ENCODE results near the gene CCNK. TPM values are rescaled to one million over a fixed set of nuclear protein-coding genes. Genes with fewer than 3 reads are reported as not detected.
A peak's percentile ranks its signal among the peaks of the same experiment; 100 is the strongest.

The CCNK gene
- total RNA-seq, 3 donors from 2014 or later = 95.9 to 107 (median 104) TPM

GRCh38 chr14:99524091-99524661, 43.0 kb downstream of the CCNK start:
- H3K36me3 Mint-ChIP-seq (ENCODE audit: insufficient read depth) = no peaks in the 10 kb centered on the region
- DNase-seq (no peak), ATAC-seq (no peak)
- H3K9me3 Mint-ChIP-seq = no peaks in the 10 kb centered on the region
- no peaks in the 10 kb centered on the region for H3K27me3 Mint-ChIP-seq (ENCODE audit: low read depth)
- H3K4me3 Mint-ChIP-seq = no peak overlapping the region
- peaks cover 18% of the 10 kb centered on the region for H3K4me1 Mint-ChIP-seq (ENCODE audit: low read depth)

GRCh38 chr14:99524804-99525698, 43.8 kb downstream of the CCNK start:
- H3K4me1 Mint-ChIP-seq (ENCODE audit: low read depth) = peaks cover 18% of the 10 kb centered on the region
- DNase-seq = no peak
- H3K4me3 Mint-ChIP-seq = peak overlapping the region; percentile 51
- no peaks in the 10 kb centered on the region for H3K27me3 Mint-ChIP-seq (ENCODE audit: low read depth)
- peak; percentile 42 to 64 for ATAC-seq
- no peaks in the 10 kb centered on the region for H3K9me3 Mint-ChIP-seq
- no peaks in the 10 kb centered on the region for H3K36me3 Mint-ChIP-seq (ENCODE audit: insufficient read depth)

GRCh38 chr14:99525699-99526080, 44.5 kb downstream of the CCNK start:
- H3K4me1 Mint-ChIP-seq (ENCODE audit: low read depth) = peaks cover 18% of the 10 kb centered on the region
- DNase-seq (no peak), ATAC-seq (no peak)
- H3K4me3 Mint-ChIP-seq = no peak overlapping the region
- no peaks in the 10 kb centered on the region for H3K27me3 Mint-ChIP-seq (ENCODE audit: low read depth)
- H3K36me3 Mint-ChIP-seq (ENCODE audit: insufficient read depth) = no peaks in the 10 kb centered on the region
- no peaks in the 10 kb centered on the region for H3K9me3 Mint-ChIP-seq

- no peaks in the 10 kb centered on the region for H3K27me3 Mint-ChIP-seq (ENCODE audit: low read depth)
- H3K9me3 Mint-ChIP-seq = no peaks in the 10 kb centered on the region
- DNase-seq = no peak
- no peak overlapping the region for H3K4me3 Mint-ChIP-seq
- ATAC-seq = no peak
- H3K36me3 Mint-ChIP-seq (ENCODE audit: insufficient read depth) = no peaks in the 10 kb centered on the region
- peaks cover 18% of the 10 kb centered on the region for H3K4me1 Mint-ChIP-seq (ENCODE audit: low read depth)
Observed at GRCh38 chr14:99527026-99527425, 45.8 kb downstream of the CCNK start.

- Mint-ChIP-seq H3K4me3 (no peak overlapping the region), H3K27me3 (ENCODE audit: low read depth) (no peaks in the 10 kb centered on the region), H3K36me3 (ENCODE audit: insufficient read depth) (no peaks in the 10 kb centered on the region)
Observed at GRCh38 chr14:99527427-99528076, 46.3 kb downstream of the CCNK start.

GRCh38 chr14:99529899-99530298, 48.7 kb downstream of the CCNK start:
- no peak overlapping the region for H3K4me3 Mint-ChIP-seq
- no peaks in the 10 kb centered on the region for H3K27me3 Mint-ChIP-seq (ENCODE audit: low read depth)
- no peak for DNase-seq
- no peaks in the 10 kb centered on the region for H3K36me3 Mint-ChIP-seq (ENCODE audit: insufficient read depth)
- H3K9me3 Mint-ChIP-seq = no peaks in the 10 kb centered on the region
- no peak for ATAC-seq
- peaks cover 10% of the 10 kb centered on the region for H3K4me1 Mint-ChIP-seq (ENCODE audit: low read depth)

More at GRCh38 chr14:99527427-99528076, 46.3 kb downstream of the CCNK start:
- Mint-ChIP-seq H3K4me1 (ENCODE audit: low read depth) (peaks cover 18% of the 10 kb centered on the region), H3K9me3 (no peaks in the 10 kb centered on the region)
- ATAC-seq = no peak
- no peak for DNase-seq

- no peak for DNase-seq
- Mint-ChIP-seq H3K27me3 (ENCODE audit: low read depth) (no peaks in the 10 kb centered on the region), H3K36me3 (ENCODE audit: insufficient read depth) (no peaks in the 10 kb centered on the region), H3K9me3 (no peaks in the 10 kb centered on the region), H3K4me1 (ENCODE audit: low read depth) (peaks cover 4% of the 10 kb centered on the region), H3K4me3 (no peak overlapping the region)
- ATAC-seq = no peak
Observed at GRCh38 chr14:99530407-99531155, 49.4 kb downstream of the CCNK start.

GRCh38 chr14:99531251-99532096, 50.3 kb downstream of the CCNK start:
- Mint-ChIP-seq H3K4me1 (ENCODE audit: low read depth) (no peaks in the 10 kb centered on the region), H3K4me3 (no peak overlapping the region), H3K36me3 (ENCODE audit: insufficient read depth) (no peaks in the 10 kb centered on the region), H3K27me3 (ENCODE audit: low read depth) (no peaks in the 10 kb centered on the region), H3K9me3 (no peaks in the 10 kb centered on the region)
- ATAC-seq = no peak
- no peak for DNase-seq

GRCh38 chr14:99532310-99532709, 51.1 kb downstream of the CCNK start:
- no peak for DNase-seq
- H3K9me3 Mint-ChIP-seq = no peaks in the 10 kb centered on the region
- H3K27me3 Mint-ChIP-seq (ENCODE audit: low read depth) = no peaks in the 10 kb centered on the region
- ATAC-seq = no peak
- H3K4me3 Mint-ChIP-seq = no peak overlapping the region
- H3K4me1 Mint-ChIP-seq (ENCODE audit: low read depth) = no peaks in the 10 kb centered on the region
- no peaks in the 10 kb centered on the region for H3K36me3 Mint-ChIP-seq (ENCODE audit: insufficient read depth)

GRCh38 chr14:99534333-99534732, 53.1 kb downstream of the CCNK start:
- DNase-seq = no peak
- Mint-ChIP-seq H3K4me1 (ENCODE audit: low read depth) (no peaks in the 10 kb centered on the region), H3K9me3 (no peaks in the 10 kb centered on the region), H3K4me3 (no peak overlapping the region), H3K27me3 (ENCODE audit: low read depth) (no peaks in the 10 kb centered on the region), H3K36me3 (ENCODE audit: insufficient read depth) (no peaks in the 10 kb centered on the region)
- ATAC-seq = no peak

GRCh38 chr14:99534863-99535262, 53.7 kb downstream of the CCNK start:
- Mint-ChIP-seq H3K9me3 (no peaks in the 10 kb centered on the region), H3K4me1 (ENCODE audit: low read depth) (no peaks in the 10 kb centered on the region), H3K27me3 (ENCODE audit: low read depth) (no peaks in the 10 kb centered on the region), H3K36me3 (ENCODE audit: insufficient read depth) (no peaks in the 10 kb centered on the region), H3K4me3 (no peak overlapping the region)
- ATAC-seq = no peak
- DNase-seq = no peak

- DNase-seq = no peak
- H3K27me3 Mint-ChIP-seq (ENCODE audit: low read depth) = no peaks in the 10 kb centered on the region
Observed at GRCh38 chr14:99535448-99535847, 54.2 kb downstream of the CCNK start.

GRCh38 chr14:99535908-99536778, 54.9 kb downstream of the CCNK start:
- no peaks in the 10 kb centered on the region for H3K27me3 Mint-ChIP-seq (ENCODE audit: low read depth)
- no peaks in the 10 kb centered on the region for H3K4me1 Mint-ChIP-seq (ENCODE audit: low read depth)
- H3K4me3 Mint-ChIP-seq = no peak overlapping the region
- ATAC-seq (no peak), DNase-seq (no peak)
- H3K9me3 Mint-ChIP-seq = no peaks in the 10 kb centered on the region
- no peaks in the 10 kb centered on the region for H3K36me3 Mint-ChIP-seq (ENCODE audit: insufficient read depth)

More at GRCh38 chr14:99535448-99535847, 54.2 kb downstream of the CCNK start:
- Mint-ChIP-seq H3K9me3 (no peaks in the 10 kb centered on the region), H3K4me1 (ENCODE audit: low read depth) (no peaks in the 10 kb centered on the region), H3K36me3 (ENCODE audit: insufficient read depth) (no peaks in the 10 kb centered on the region), H3K4me3 (no peak overlapping the region)
- ATAC-seq = no peak
